ENCODE measurements around the gene ACAA2.
"Not testable (repeated sequence)": the region's sequence is repeated elsewhere in the genome, so short reads cannot be mapped to it uniquely, and the experiment has no call there.

- TF ChIP-seq, protein P1, sequence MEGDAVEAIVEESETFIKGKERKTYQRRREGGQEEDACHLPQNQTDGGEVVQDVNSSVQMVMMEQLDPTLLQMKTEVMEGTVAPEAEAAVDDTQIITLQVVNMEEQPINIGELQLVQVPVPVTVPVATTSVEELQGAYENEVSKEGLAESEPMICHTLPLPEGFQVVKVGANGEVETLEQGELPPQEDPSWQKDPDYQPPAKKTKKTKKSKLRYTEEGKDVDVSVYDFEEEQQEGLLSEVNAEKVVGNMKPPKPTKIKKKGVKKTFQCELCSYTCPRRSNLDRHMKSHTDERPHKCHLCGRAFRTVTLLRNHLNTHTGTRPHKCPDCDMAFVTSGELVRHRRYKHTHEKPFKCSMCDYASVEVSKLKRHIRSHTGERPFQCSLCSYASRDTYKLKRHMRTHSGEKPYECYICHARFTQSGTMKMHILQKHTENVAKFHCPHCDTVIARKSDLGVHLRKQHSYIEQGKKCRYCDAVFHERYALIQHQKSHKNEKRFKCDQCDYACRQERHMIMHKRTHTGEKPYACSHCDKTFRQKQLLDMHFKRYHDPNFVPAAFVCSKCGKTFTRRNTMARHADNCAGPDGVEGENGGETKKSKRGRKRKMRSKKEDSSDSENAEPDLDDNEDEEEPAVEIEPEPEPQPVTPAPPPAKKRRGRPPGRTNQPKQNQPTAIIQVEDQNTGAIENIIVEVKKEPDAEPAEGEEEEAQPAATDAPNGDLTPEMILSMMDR (IDR thresholded peaks at IDR 0.05), result not testable (repeated sequence)
- not testable (repeated sequence) for TF ChIP-seq NR2C2 (CRISPR knock-in tag; IDR thresholded peaks at IDR 0.05); ZNF317 (CRISPR knock-in tag; IDR thresholded peaks at IDR 0.05; ENCODE audit: borderline replicate concordance, low read depth); ERG (CRISPR knock-in tag; IDR thresholded peaks at IDR 0.05); NFE2L1 (CRISPR knock-in tag; IDR thresholded peaks at IDR 0.05); IRF2 (CRISPR knock-in tag; IDR thresholded peaks at IDR 0.05; ENCODE audit: borderline replicate concordance, low read depth)
Observed at GRCh38 chr18:49799806-49800205, 13.5 kb downstream of the ACAA2 start.

Data from WTC11 (cell line).